ENCODE results near the gene PGRMC2.
"Not testable (repeated sequence)": the region's sequence is repeated elsewhere in the genome, so short reads cannot be mapped to it uniquely, and the experiment has no call there.

GRCh38 chr4:128258166-128258565 is 29.4 kb downstream of the PGRMC2 start:
- TF ChIP-seq JUND, RAD21 (IDR thresholded peaks at IDR 0.05): not testable (repeated sequence)
- TF ChIP-seq, protein P1, sequence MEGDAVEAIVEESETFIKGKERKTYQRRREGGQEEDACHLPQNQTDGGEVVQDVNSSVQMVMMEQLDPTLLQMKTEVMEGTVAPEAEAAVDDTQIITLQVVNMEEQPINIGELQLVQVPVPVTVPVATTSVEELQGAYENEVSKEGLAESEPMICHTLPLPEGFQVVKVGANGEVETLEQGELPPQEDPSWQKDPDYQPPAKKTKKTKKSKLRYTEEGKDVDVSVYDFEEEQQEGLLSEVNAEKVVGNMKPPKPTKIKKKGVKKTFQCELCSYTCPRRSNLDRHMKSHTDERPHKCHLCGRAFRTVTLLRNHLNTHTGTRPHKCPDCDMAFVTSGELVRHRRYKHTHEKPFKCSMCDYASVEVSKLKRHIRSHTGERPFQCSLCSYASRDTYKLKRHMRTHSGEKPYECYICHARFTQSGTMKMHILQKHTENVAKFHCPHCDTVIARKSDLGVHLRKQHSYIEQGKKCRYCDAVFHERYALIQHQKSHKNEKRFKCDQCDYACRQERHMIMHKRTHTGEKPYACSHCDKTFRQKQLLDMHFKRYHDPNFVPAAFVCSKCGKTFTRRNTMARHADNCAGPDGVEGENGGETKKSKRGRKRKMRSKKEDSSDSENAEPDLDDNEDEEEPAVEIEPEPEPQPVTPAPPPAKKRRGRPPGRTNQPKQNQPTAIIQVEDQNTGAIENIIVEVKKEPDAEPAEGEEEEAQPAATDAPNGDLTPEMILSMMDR (IDR thresholded peaks at IDR 0.05; ENCODE audit: low read depth, low read length, missing input control): not testable (repeated sequence)
